Neural progenitor cell (in vitro differentiated cells): ENCODE results near the gene AKNAD1. TPM values are rescaled to one million over a fixed set of nuclear protein-coding genes. Genes with fewer than 3 reads are reported as not detected.
A peak's percentile ranks its signal among the peaks of the same experiment; 100 is the strongest.
"Not testable (repeated sequence)": the region's sequence is repeated elsewhere in the genome, so short reads cannot be mapped to it uniquely, and the experiment has no call there.

Experiments used
- DNase-seq: peaks from one replicate; pipeline ENCODE4 v3.0.0-alpha.2; 2016; ENCODE audit warnings: low spot score
- H2AFZ ChIP-seq: fragments of 200-600 bp; sonication (generic); replicated peaks from 2 replicates; pipeline ENCODE4 v1.6.1; 2016; ENCODE audit warnings: antibody characterized with exemption
- H3F3A ChIP-seq: fragments of 200-600 bp; sonication (generic); 2 replicates; pipeline ENCODE4 v1.6.1; 2016; ENCODE audit warnings: antibody characterized with exemption, low read depth
- H3K27ac ChIP-seq: fragments of 200-600 bp; sonication (generic); 2 replicates; pipeline ENCODE4 v1.5.1; 2016; ENCODE audit warnings: mild to moderate bottlenecking
- H3K27me3 ChIP-seq: fragments of 200-600 bp; sonication (generic); 2 replicates; pipeline ENCODE4 v1.6.1; 2016; ENCODE audit warnings: mild to moderate bottlenecking, moderate library complexity
- H3K36me3 ChIP-seq: fragments of 200-600 bp; sonication (generic); 2 replicates; pipeline ENCODE4 v1.5.1; 2016
- H3K4me1 ChIP-seq: fragments of 200-600 bp; sonication (generic); 2 replicates; pipeline ENCODE4 v1.6.1; 2016; ENCODE audit warnings: mixed run types
- H3K4me2 ChIP-seq: fragments of 200-600 bp; sonication (generic); 2 replicates; pipeline ENCODE4 v1.6.1; 2016
- H3K4me3 ChIP-seq: fragments of 200-600 bp; sonication (generic); 2 replicates; pipeline ENCODE4 v1.5.1; 2016
- H3K79me2 ChIP-seq: fragments of 200-600 bp; sonication (generic); 2 replicates; pipeline ENCODE4 v1.6.1; 2016; ENCODE audit warnings: low read depth
- H3K9ac ChIP-seq: fragments of 200-600 bp; sonication (generic); 2 replicates; pipeline ENCODE4 v1.6.1; 2016
- H3K9me3 ChIP-seq: fragments of 200-600 bp; sonication (generic); 2 replicates; pipeline ENCODE4 v1.5.1; 2016; ENCODE audit warnings: low read depth
- H4K20me1 ChIP-seq: fragments of 200-600 bp; sonication (generic); 2 replicates; pipeline ENCODE4 v1.6.1; 2016; ENCODE audit warnings: low read depth
- H3K27ac Mint-ChIP-seq: 3 replicates; pipeline ENCODE4 v1.8.0; 2021; ENCODE audit warnings: mixed read lengths
- H3K27me3 Mint-ChIP-seq: 2 replicates; pipeline ENCODE4 v1.8.0; 2022; ENCODE audit warnings: low read depth, mild to moderate bottlenecking, inconsistent platforms, moderate library complexity, mixed read lengths; ENCODE audit not compliant: insufficient read depth
- H3K36me3 Mint-ChIP-seq: 3 replicates; pipeline ENCODE4 v1.8.0; 2021; ENCODE audit warnings: mixed read lengths
- H3K4me1 Mint-ChIP-seq: 3 replicates; pipeline ENCODE4 v1.8.0; 2021; ENCODE audit warnings: mixed read lengths
- H3K4me3 Mint-ChIP-seq: 3 replicates; pipeline ENCODE4 v1.8.0; 2021; ENCODE audit warnings: mild to moderate bottlenecking, moderate library complexity, mixed read lengths
- H3K9me3 Mint-ChIP-seq: 3 replicates; pipeline ENCODE4 v1.8.0; 2020; ENCODE audit warnings: mixed read lengths
- EZH2 ChIP-seq: fragments of 200-600 bp; sonication (generic); IDR thresholded peaks from 2 replicates; pipeline ENCODE4 v1.6.1; 2017; ENCODE audit warnings: antibody characterized with exemption, mild to moderate bottlenecking, moderate library complexity
- EZH2phosphoT487 ChIP-seq: fragments of 200-600 bp; sonication (generic); IDR thresholded peaks from 2 replicates; pipeline ENCODE4 v1.6.1; 2017; ENCODE audit warnings: antibody characterized with exemption
- total RNA-seq: library from RNA; depleted of rRNA; stranded (reverse); fragments of >200 nt; gene quantifications from 2 replicates; pipeline ENCODE4 v1.2.3, GENCODE V29; 2015; ENCODE audit warnings: low replicate concordance
- TF ChIP-seq, protein P1 (sequence below): fragments of 200-600 bp; sonication (generic); IDR thresholded peaks from 2 replicates; pipeline ENCODE4 v1.5.1; 2017; ENCODE audit warnings: antibody characterized with exemption, mild to moderate bottlenecking

The AKNAD1 gene
- total RNA-seq, 1 donor from 2014 or later: not detected

- Histone ChIP-seq H3K9me3 (no peaks in the 10 kb centered on the region), H3K79me2 (no peaks in the 10 kb centered on the region), H3K4me3 (no peak overlapping the region), H3K27me3 (no peaks in the 10 kb centered on the region), H3K27ac (no peak overlapping the region), H4K20me1 (no peaks in the 10 kb centered on the region), H2AFZ (no peak overlapping the region), H3K9ac (no peak overlapping the region), H3F3A (no peaks in the 10 kb centered on the region), H3K36me3 (no peaks in the 10 kb centered on the region), H3K4me2 (no peak overlapping the region), H3K4me1 (no peaks in the 10 kb centered on the region)
- Mint-ChIP-seq H3K36me3 (peaks cover 9% of the 10 kb centered on the region), H3K9me3 (no peaks in the 10 kb centered on the region), H3K4me1 (peaks cover 26% of the 10 kb centered on the region), H3K27ac (peak overlapping the region; percentile 93), H3K27me3 (no peaks in the 10 kb centered on the region), H3K4me3 (no peak overlapping the region)
- DNase-seq: no peak
- TF ChIP-seq, protein P1, sequence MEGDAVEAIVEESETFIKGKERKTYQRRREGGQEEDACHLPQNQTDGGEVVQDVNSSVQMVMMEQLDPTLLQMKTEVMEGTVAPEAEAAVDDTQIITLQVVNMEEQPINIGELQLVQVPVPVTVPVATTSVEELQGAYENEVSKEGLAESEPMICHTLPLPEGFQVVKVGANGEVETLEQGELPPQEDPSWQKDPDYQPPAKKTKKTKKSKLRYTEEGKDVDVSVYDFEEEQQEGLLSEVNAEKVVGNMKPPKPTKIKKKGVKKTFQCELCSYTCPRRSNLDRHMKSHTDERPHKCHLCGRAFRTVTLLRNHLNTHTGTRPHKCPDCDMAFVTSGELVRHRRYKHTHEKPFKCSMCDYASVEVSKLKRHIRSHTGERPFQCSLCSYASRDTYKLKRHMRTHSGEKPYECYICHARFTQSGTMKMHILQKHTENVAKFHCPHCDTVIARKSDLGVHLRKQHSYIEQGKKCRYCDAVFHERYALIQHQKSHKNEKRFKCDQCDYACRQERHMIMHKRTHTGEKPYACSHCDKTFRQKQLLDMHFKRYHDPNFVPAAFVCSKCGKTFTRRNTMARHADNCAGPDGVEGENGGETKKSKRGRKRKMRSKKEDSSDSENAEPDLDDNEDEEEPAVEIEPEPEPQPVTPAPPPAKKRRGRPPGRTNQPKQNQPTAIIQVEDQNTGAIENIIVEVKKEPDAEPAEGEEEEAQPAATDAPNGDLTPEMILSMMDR: no peak
- TF ChIP-seq EZH2phosphoT487 (no peak), EZH2 (no peak)
These were observed 33.0 kb upstream of the AKNAD1 start for GRCh38 chr1:108889706-108890384.

- H2AFZ ChIP-seq, H3K36me3 Mint-ChIP-seq, H3K27me3 ChIP-seq, H3K4me2 ChIP-seq, H3K27ac ChIP-seq, H3F3A ChIP-seq, H3K79me2 ChIP-seq, H3K4me3 Mint-ChIP-seq, H3K27me3 Mint-ChIP-seq, H3K36me3 ChIP-seq, H3K9me3 ChIP-seq, H3K4me3 ChIP-seq, H4K20me1 ChIP-seq, DNase-seq, H3K4me1 ChIP-seq, H3K9ac ChIP-seq, H3K9me3 Mint-ChIP-seq, H3K27ac Mint-ChIP-seq: not testable (repeated sequence)
- peaks cover 26% of the 10 kb centered on the region for H3K4me1 Mint-ChIP-seq
These were observed 32.2 kb upstream of the AKNAD1 start for GRCh38 chr1:108889006-108889645.

DNA sequence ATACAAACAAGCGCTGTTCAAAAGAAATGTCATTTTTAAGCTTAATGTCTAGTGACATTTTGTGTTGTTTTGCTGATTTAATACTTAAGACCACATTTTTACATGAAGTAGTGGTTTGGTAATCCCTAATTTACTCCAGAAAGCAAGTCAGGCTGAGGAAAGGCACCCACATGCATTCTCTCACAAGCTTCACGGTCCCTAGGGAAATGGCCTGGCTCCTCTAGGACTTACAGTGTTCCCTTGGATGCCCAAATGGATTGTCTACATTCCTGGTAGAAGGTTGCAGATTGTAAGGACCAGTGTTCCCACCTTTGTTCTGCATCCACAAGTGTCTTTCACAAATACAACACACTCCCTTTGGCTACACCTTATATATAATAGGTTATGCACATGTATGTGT is 29.4 kb upstream of the AKNAD1 start:
- H3K79me2 ChIP-seq: peaks cover 3% of the 10 kb centered on the region

More for the DNA sequence above, 29.4 kb upstream of the AKNAD1 start:
- H3K4me1 Mint-ChIP-seq: peaks cover 14% of the 10 kb centered on the region
- TF ChIP-seq, protein P1: no peak
- TF ChIP-seq EZH2phosphoT487: no peak
- no peak for TF ChIP-seq EZH2
- Histone ChIP-seq H4K20me1 (peaks cover 6% of the 10 kb centered on the region), H3K4me2 (no peak overlapping the region), H2AFZ (no peak overlapping the region), H3K4me1 (no peaks in the 10 kb centered on the region), H3K27me3 (no peaks in the 10 kb centered on the region), H3K9me3 (no peaks in the 10 kb centered on the region), H3K27ac (no peak overlapping the region), H3K9ac (no peak overlapping the region), H3K36me3 (no peaks in the 10 kb centered on the region), H3F3A (no peaks in the 10 kb centered on the region), H3K4me3 (no peak overlapping the region)
- H3K27me3 Mint-ChIP-seq: no peaks in the 10 kb centered on the region
- no peak overlapping the region for H3K4me3 Mint-ChIP-seq
- H3K27ac Mint-ChIP-seq: no peak overlapping the region
- peaks cover 9% of the 10 kb centered on the region for H3K36me3 Mint-ChIP-seq
- H3K9me3 Mint-ChIP-seq: no peaks in the 10 kb centered on the region
- no peak for DNase-seq
